K562 (cell line): ENCODE results near the gene PLP2. TPM values are rescaled to one million over a fixed set of nuclear protein-coding genes. Genes with fewer than 3 reads are reported as not detected.
A peak's percentile ranks its signal among the peaks of the same experiment; 100 is the strongest.

Experiments
- ADNP ChIP-seq: fragments of 200-800 bp; sonication (Bioruptor generic); IDR thresholded peaks from 2 replicates; pipeline ENCODE4 v1.6.1; 2016; ENCODE audit warnings: missing genetic modification characterization, missing compliant biosample characterization
- AFF1 ChIP-seq, 2 experiments: fragments of 450-650 bp; IDR thresholded peaks; 2 replicates each; pipeline ENCODE4 v1.6.1; 2018; ENCODE audit warnings: mild to moderate bottlenecking in 2 of 2, low read depth in 1 of 2; ENCODE audit not compliant: partially characterized antibody in 2 of 2
- DNMT1 ChIP-seq: fragments of 450-650 bp; IDR thresholded peaks from 2 replicates; pipeline ENCODE4 v1.6.1; 2016; ENCODE audit warnings: antibody characterized with exemption, mild to moderate bottlenecking
- ELF1 ChIP-seq: fragments of 200-800 bp; sonication (Bioruptor generic); IDR thresholded peaks from 2 replicates; pipeline ENCODE4 v1.6.1; 2016; ENCODE audit warnings: missing genetic modification characterization, missing compliant biosample characterization
- HSF4 ChIP-seq: fragments of 250-450 bp; sonication (Bioruptor Pico); IDR thresholded peaks from 2 replicates; pipeline ENCODE4 v2.1.2; 2022; ENCODE audit warnings: mild to moderate bottlenecking, moderate library complexity, borderline replicate concordance
- KLF16 ChIP-seq: IDR thresholded peaks from 2 replicates; pipeline ENCODE4 v1.6.1; 2016; ENCODE audit warnings: antibody characterized with exemption
- POLR2A ChIP-seq: fragments of 450-650 bp; conservative IDR thresholded peaks from 2 replicates; pipeline ENCODE4 v1.6.1; 2016
- PTRF ChIP-seq: fragments of 450-650 bp; IDR thresholded peaks from 2 replicates; pipeline ENCODE4 v1.6.1; 2016; ENCODE audit warnings: mild to moderate bottlenecking, missing genetic modification characterization, missing compliant biosample characterization
- SIN3B ChIP-seq: fragments of 450-650 bp; IDR thresholded peaks from 2 replicates; pipeline ENCODE4 v1.6.1; 2017; ENCODE audit warnings: low read depth, mild to moderate bottlenecking, moderate library complexity
- SMAD4 ChIP-seq: fragments of 250-450 bp; sonication (Bioruptor Pico); conservative IDR thresholded peaks from 2 replicates; pipeline ENCODE4 v1.8.0; 2021; ENCODE audit warnings: inconsistent platforms, mild to moderate bottlenecking, moderate library complexity
- TAF1 ChIP-seq: IDR thresholded peaks from 2 replicates; pipeline ENCODE4 v1.6.1; 2011; ENCODE audit warnings: mild to moderate bottlenecking, low read length, moderate library complexity; ENCODE audit not compliant: insufficient read depth, control insufficient read depth, severe bottlenecking; ENCODE audit errors: extremely low read depth
- TCFL5 ChIP-seq: fragments of 250-450 bp; sonication (Bioruptor Pico); conservative IDR thresholded peaks from 2 replicates; pipeline ENCODE4 v1.6.1; 2021; ENCODE audit warnings: mild to moderate bottlenecking, moderate library complexity, matching md5 sums
- THRA ChIP-seq: fragments of 450-650 bp; IDR thresholded peaks from 2 replicates; pipeline ENCODE4 v1.6.1; 2017; ENCODE audit warnings: mild to moderate bottlenecking, moderate library complexity
- ZNF175 ChIP-seq: fragments of 200-800 bp; sonication (Bioruptor generic); IDR thresholded peaks from 2 replicates; pipeline ENCODE4 v1.6.1; 2016; ENCODE audit warnings: low read depth, mild to moderate bottlenecking, missing genetic modification characterization, missing compliant biosample characterization
- polyA plus RNA-seq, 8 experiments: library from polyadenylated mRNA; depleted of rRNA in 4 of 8; stranded (reverse) in 5 of 8; unstranded in 3 of 8; fragments of >200 nt; fragmentation: Nextera tagmentation in 2 of 8; fragmentation: Illumina TruSeq in 1 of 8; extraction: Ambion mirVana in 2 of 8; extraction: Trizol in 1 of 8; gene quantifications; 2 replicates each; pipeline versions ENCODE4 v1.2.1 to v1.2.3, GENCODE V29; 2011 to 2014; ENCODE audit warnings: inconsistent platforms in 1 of 8, missing spikeins in 1 of 8
- total RNA-seq, 7 experiments: library from RNA; depleted of rRNA in 6 of 7; stranded (reverse); fragments of >200 nt in 6 of 7; fragmentation: Illumina TruSeq in 2 of 7; extraction: Trizol in 2 of 7; gene quantifications; 2 replicates each; pipeline versions ENCODE4 v1.2.1 to v1.2.3, GENCODE V29; 2011 to 2021; ENCODE audit warnings: low replicate concordance in 1 of 7
- TF ChIP-seq, protein P1 (sequence below), 3 experiments: fragments of 200-800 bp in 1 of 3; fragments of 250-450 bp in 1 of 3; fragments of 450-650 bp in 1 of 3; sonication (Bioruptor Pico) in 1 of 3; sonication (Bioruptor generic) in 1 of 3; formaldehyde crosslinking in 1 of 3; IDR thresholded peaks; 2 replicates each; pipeline versions ENCODE4 v1.6.1 to v1.8.0; 2016 to 2022; ENCODE audit warnings: mild to moderate bottlenecking in 2 of 3, missing genetic modification characterization in 2 of 3, missing compliant biosample characterization in 1 of 3, moderate library complexity in 1 of 3
- TF ChIP-seq, protein P2 (sequence below): sonication (generic); formaldehyde crosslinking; IDR thresholded peaks from 2 replicates; pipeline ENCODE4 v1.9.0; 2022; ENCODE audit warnings: mild to moderate bottlenecking, missing genetic modification reagents

The PLP2 gene
- total and polyA plus RNA-seq, 9 of the 15 experiments (the other 6 are each of a cell fraction or from before 2014, with no cell fraction given), result 34.7 to 236 (median 112) TPM

DNA sequence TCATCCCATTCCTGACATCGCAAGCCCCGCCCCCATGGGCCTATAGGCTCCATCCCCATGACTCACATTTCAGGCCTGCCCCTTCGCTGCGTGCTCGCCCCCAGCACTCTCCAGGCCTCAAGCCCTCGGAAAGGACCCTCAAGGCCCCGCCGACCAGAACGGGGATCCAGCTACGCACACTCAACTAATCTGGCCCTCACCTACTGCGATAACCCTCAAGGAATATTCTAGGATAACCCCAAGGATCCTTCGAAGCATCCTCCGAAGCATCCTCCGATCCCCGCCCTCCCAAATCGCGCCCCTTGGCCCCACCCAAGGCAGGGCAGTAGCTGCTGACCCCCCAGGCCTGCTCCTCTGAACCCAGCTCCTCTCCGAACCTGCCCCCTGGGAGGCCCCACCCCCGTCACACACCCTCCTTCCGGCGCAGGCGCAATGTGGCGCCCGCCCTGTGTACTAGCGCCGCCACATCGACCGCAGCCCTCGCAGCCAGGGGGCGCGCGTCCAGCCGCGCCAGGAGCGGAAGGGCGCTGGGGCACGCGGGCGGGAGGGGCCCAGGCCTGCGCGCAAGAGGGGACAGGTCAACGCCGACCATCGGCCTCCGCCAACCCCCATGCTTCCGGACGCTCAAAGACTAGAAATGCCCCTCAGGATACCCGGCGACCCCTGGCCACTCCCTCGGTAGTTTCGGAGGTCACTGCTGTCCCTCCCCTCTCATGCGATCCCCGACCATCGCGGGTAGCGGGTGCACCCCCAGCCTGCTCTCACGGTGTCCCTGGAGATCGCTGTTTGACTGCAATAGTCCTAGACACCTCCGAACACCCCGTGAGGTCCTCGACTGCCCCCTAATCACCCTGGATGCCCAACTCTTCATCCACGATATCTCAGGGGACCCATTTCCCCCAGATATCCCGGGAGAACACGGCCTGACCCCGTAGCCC, 15.5 kb upstream of the PLP2 start (continued):
- TF ChIP-seq THRA (no peak), TAF1 (peak; percentile 30), DNMT1 (no peak), TCFL5 (CRISPR knock-in tag) (no peak), ELF1 (tag) (peak; percentile 63; the same call in 1 of the 2 replicates), POLR2A (peak; percentile 75), PTRF (tag) (no peak), KLF16 (no peak), ZNF175 (CRISPR knock-in tag) (0 out of 2 replicates have a peak, but pooled peaks have one; percentile 32), SMAD4 (peak; percentile 91), ADNP (tag) (no peak), HSF4 (CRISPR knock-in tag) (no peak), SIN3B (no peak; the same call in 1 of the 2 replicates), AFF1 (IDR thresholded peaks at IDR 0.05; ENCODE audit: low read depth in 1 of 2, partially characterized antibody in 2 of 2) (no peak)
- TF ChIP-seq, protein P1, sequence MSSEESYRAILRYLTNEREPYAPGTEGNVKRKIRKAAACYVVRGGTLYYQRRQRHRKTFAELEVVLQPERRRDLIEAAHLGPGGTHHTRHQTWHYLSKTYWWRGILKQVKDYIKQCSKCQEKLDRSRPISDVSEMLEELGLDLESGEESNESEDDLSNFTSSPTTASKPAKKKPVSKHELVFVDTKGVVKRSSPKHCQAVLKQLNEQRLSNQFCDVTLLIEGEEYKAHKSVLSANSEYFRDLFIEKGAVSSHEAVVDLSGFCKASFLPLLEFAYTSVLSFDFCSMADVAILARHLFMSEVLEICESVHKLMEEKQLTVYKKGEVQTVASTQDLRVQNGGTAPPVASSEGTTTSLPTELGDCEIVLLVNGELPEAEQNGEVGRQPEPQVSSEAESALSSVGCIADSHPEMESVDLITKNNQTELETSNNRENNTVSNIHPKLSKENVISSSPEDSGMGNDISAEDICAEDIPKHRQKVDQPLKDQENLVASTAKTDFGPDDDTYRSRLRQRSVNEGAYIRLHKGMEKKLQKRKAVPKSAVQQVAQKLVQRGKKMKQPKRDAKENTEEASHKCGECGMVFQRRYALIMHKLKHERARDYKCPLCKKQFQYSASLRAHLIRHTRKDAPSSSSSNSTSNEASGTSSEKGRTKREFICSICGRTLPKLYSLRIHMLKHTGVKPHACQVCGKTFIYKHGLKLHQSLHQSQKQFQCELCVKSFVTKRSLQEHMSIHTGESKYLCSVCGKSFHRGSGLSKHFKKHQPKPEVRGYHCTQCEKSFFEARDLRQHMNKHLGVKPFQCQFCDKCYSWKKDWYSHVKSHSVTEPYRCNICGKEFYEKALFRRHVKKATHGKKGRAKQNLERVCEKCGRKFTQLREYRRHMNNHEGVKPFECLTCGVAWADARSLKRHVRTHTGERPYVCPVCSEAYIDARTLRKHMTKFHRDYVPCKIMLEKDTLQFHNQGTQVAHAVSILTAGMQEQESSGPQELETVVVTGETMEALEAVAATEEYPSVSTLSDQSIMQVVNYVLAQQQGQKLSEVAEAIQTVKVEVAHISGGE (CRISPR knock-in tag; IDR thresholded peaks at IDR 0.05), result 0 out of 6 replicates have a peak, but pooled peaks of 1 of the 3 experiments have one; percentile 20
- TF ChIP-seq, protein P2, sequence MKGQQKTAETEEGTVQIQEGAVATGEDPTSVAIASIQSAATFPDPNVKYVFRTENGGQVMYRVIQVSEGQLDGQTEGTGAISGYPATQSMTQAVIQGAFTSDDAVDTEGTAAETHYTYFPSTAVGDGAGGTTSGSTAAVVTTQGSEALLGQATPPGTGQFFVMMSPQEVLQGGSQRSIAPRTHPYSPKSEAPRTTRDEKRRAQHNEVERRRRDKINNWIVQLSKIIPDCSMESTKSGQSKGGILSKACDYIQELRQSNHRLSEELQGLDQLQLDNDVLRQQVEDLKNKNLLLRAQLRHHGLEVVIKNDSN (CRISPR knock-in tag), result no peak; the same call in 1 of the 2 replicates
